ENCODE data around the gene NAV2. TPM values are rescaled to one million over a fixed set of nuclear protein-coding genes. Genes with fewer than 3 reads are reported as not detected.

The NAV2 gene
- polyA plus RNA-seq, 1 donor (not counting 4 experiments of a cell fraction or from before 2014, with no cell fraction given) = 4.0 TPM

DNA sequence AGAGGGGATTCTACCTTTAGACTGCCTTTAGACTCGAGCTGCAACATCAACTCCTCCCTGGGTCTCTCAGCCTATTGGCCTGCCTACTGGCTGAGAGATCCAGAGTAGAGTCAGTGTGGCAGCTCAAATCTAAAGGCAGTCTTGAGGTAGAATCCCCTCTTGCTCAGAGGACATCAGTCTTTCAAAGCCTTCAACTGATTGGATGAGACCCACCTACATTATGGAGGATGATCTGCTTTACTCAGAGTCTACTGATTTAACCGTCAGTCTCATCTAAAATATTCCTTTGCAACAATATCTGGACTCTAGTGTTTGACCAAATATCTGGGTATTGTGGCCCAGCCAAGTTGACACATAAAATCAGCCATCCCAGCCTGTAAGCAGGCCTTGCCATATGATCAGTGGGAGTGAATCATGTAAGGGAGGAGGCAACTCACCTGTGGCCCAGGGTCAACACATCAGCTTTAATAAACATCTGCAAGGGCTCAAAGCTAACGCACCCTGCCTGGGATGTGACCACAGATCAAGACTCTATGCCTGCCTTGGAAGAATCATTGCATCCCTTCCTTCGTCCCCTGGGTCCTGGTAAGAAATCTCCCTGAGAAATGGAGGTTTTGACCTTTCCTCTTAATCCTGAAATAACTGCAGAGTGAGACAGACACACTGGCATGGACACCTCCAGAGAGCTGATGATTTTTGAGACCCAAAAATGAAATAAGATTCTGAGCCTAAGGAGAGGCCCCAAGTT is 249.6 kb downstream of the NAV2 start:
- dilution Hi-C loops (cut with MboI; ENCODE audit: extremely low pct_ligation_motif_present, low sequenced_read_pairs) = no loop called here
- Histone ChIP-seq H3K4me3 (ENCODE audit: control insufficient read depth in 2 of 3, extremely low read depth in 1 of 3, insufficient read depth in 2 of 3, low read depth in 1 of 3, low read length in 3 of 3) (no peak overlapping the region), H3K9me3 (ENCODE audit: control insufficient read depth, low read depth, low read length) (no peaks in the 10 kb centered on the region), H3K27me3 (ENCODE audit: control insufficient read depth, extremely low read depth, insufficient read depth, low read length) (no peaks in the 10 kb centered on the region), H3K36me3 (ENCODE audit: control insufficient read depth in 2 of 2, extremely low read depth in 1 of 2, insufficient read depth in 2 of 2, low read length in 2 of 2) (no peaks in the 10 kb centered on the region), H3K27ac (ENCODE audit: control insufficient read depth, insufficient read depth, low read length) (no peak overlapping the region), H3K9me1 (ENCODE audit: control insufficient read depth, extremely low read depth, insufficient read depth, low read length) (no peaks in the 10 kb centered on the region), H3K79me2 (ENCODE audit: control insufficient read depth, insufficient read depth, low read length) (no peaks in the 10 kb centered on the region), H3K9ac (ENCODE audit: control insufficient read depth, extremely low read depth, insufficient read depth, low read length) (no peak overlapping the region), H3K4me1 (ENCODE audit: control insufficient read depth, extremely low read depth, insufficient read depth, low read length) (no peaks in the 10 kb centered on the region), H3K4me2 (ENCODE audit: control insufficient read depth, extremely low read depth, insufficient read depth, low read depth, low read length) (no peak overlapping the region), H4K20me1 (ENCODE audit: control insufficient read depth, extremely low read depth, insufficient read depth, low read length) (no peaks in the 10 kb centered on the region), H2AFZ (ENCODE audit: control insufficient read depth, low read length) (no peak overlapping the region)
- FAIRE-seq (no peak), DNase-seq (ENCODE audit: low read depth, low spot score) (no peak)
- TF ChIP-seq, protein P1, sequence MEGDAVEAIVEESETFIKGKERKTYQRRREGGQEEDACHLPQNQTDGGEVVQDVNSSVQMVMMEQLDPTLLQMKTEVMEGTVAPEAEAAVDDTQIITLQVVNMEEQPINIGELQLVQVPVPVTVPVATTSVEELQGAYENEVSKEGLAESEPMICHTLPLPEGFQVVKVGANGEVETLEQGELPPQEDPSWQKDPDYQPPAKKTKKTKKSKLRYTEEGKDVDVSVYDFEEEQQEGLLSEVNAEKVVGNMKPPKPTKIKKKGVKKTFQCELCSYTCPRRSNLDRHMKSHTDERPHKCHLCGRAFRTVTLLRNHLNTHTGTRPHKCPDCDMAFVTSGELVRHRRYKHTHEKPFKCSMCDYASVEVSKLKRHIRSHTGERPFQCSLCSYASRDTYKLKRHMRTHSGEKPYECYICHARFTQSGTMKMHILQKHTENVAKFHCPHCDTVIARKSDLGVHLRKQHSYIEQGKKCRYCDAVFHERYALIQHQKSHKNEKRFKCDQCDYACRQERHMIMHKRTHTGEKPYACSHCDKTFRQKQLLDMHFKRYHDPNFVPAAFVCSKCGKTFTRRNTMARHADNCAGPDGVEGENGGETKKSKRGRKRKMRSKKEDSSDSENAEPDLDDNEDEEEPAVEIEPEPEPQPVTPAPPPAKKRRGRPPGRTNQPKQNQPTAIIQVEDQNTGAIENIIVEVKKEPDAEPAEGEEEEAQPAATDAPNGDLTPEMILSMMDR (optimal IDR thresholded peaks at IDR 0.05 in 1 of 3, IDR thresholded peaks at IDR 0.05 in 1 of 3, conservative IDR thresholded peaks at IDR 0.05 in 1 of 3; ENCODE audit: extremely low read depth in 1 of 3, insufficient read depth in 2 of 3, low read length in 3 of 3) = no peak
- no peak for TF ChIP-seq EZH2 (IDR thresholded peaks at IDR 0.05; ENCODE audit: low read length)

DNA sequence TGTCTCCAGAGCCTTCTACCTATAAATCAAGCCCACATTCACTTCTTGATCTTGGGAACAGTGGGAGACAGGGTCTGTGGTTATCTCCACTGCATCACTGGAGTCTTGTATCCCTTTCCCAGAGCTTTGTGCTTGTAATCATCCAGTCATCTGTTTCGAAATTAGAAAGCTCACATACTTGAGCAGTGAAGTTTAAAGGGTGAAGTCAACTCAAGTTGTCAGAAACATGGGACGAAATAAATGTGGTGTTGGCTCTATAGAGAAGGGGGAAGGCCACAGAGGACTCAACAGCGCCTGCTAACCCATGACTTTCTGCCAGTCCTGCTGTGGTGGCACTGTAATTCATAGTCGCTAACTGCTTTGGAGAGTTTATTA is 250.2 kb downstream of the NAV2 start:
- no peak overlapping the region for H2AFZ ChIP-seq (ENCODE audit: control insufficient read depth, low read length)
- H3K27me3 ChIP-seq (ENCODE audit: control insufficient read depth, extremely low read depth, insufficient read depth, low read length) = no peaks in the 10 kb centered on the region
- H3K27ac ChIP-seq (ENCODE audit: control insufficient read depth, insufficient read depth, low read length) = no peak overlapping the region
- FAIRE-seq (no peak), DNase-seq (ENCODE audit: low read depth, low spot score) (no peak)
- no peaks in the 10 kb centered on the region for H3K9me1 ChIP-seq (ENCODE audit: control insufficient read depth, extremely low read depth, insufficient read depth, low read length)
- H3K9me3 ChIP-seq (ENCODE audit: control insufficient read depth, low read depth, low read length) = no peaks in the 10 kb centered on the region
- no peak overlapping the region for H3K4me3 ChIP-seq (ENCODE audit: control insufficient read depth in 2 of 3, extremely low read depth in 1 of 3, insufficient read depth in 2 of 3, low read depth in 1 of 3, low read length in 3 of 3)
- H3K4me2 ChIP-seq (ENCODE audit: control insufficient read depth, extremely low read depth, insufficient read depth, low read depth, low read length) = no peak overlapping the region
- no peaks in the 10 kb centered on the region for H4K20me1 ChIP-seq (ENCODE audit: control insufficient read depth, extremely low read depth, insufficient read depth, low read length)
- H3K9ac ChIP-seq (ENCODE audit: control insufficient read depth, extremely low read depth, insufficient read depth, low read length) = no peak overlapping the region
- H3K79me2 ChIP-seq (ENCODE audit: control insufficient read depth, insufficient read depth, low read length) = no peaks in the 10 kb centered on the region
- dilution Hi-C loops (cut with MboI; ENCODE audit: extremely low pct_ligation_motif_present, low sequenced_read_pairs) = no loop called here
- no peak for TF ChIP-seq EZH2 (IDR thresholded peaks at IDR 0.05; ENCODE audit: low read length)
- TF ChIP-seq, protein P1 (optimal IDR thresholded peaks at IDR 0.05 in 1 of 3, IDR thresholded peaks at IDR 0.05 in 1 of 3, conservative IDR thresholded peaks at IDR 0.05 in 1 of 3; ENCODE audit: extremely low read depth in 1 of 3, insufficient read depth in 2 of 3, low read length in 3 of 3) = no peak
- H3K4me1 ChIP-seq (ENCODE audit: control insufficient read depth, extremely low read depth, insufficient read depth, low read length) = no peaks in the 10 kb centered on the region
- H3K36me3 ChIP-seq (ENCODE audit: control insufficient read depth in 2 of 2, extremely low read depth in 1 of 2, insufficient read depth in 2 of 2, low read length in 2 of 2) = no peaks in the 10 kb centered on the region
